ENCODE data around the gene ATP6V1G1. TPM values are rescaled to one million over a fixed set of nuclear protein-coding genes. Genes with fewer than 3 reads are reported as not detected.

The ATP6V1G1 gene
- total and polyA plus RNA-seq, 2 of the 13 experiments (the other 11 are each of a cell fraction or from before 2014, with no cell fraction given): 108 to 158 TPM

DNA sequence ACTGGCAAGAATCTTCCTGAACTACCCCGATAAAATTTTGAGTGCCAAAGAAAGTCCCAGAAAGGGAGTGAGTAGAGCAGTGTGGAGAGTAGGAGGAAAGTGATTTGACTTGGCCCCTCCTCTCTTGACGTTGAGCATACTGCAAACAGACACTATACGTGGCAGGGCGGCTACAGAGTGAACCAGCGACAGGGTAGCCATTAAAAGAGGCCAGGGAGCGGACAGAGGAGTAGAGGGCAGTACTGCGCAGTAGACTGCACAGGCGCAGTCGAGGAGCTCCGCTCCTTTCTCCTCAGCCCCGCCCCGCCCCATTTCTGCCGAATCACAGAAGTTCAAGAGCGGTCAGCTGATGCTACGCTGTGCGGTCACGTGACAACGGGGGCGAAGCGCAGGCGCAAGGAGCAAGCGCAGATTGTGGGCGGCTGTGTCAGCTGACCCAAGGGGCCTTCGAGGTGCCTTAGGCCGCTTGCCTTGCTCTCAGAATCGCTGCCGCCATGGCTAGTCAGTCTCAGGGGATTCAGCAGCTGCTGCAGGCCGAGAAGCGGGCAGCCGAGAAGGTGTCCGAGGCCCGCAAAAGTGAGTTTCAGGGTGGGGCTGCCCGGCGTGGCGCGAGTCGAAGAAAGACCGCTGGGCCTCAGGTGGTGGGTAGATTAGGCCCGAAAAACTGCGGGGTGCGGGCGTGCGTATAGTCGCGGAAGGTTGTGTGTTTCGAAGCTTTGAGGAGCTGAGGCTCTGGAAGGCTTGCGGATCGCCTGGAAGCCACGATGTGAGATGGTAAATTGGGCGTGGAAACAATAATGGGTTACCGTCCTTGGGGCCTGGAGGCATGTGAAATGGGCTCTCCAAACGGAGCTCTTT is at the start of gene ATP6V1G1 (continued):
- TF ChIP-seq, protein P1, sequence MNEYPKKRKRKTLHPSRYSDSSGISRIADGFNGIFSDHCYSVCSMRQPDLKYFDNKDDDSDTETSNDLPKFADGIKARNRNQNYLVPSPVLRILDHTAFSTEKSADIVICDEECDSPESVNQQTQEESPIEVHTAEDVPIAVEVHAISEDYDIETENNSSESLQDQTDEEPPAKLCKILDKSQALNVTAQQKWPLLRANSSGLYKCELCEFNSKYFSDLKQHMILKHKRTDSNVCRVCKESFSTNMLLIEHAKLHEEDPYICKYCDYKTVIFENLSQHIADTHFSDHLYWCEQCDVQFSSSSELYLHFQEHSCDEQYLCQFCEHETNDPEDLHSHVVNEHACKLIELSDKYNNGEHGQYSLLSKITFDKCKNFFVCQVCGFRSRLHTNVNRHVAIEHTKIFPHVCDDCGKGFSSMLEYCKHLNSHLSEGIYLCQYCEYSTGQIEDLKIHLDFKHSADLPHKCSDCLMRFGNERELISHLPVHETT (CRISPR knock-in tag; conservative IDR thresholded peaks at IDR 0.05): no peak
- TF ChIP-seq MAFF (IDR thresholded peaks at IDR 0.05; ENCODE audit: low read depth, low read length) (no peak), ZNF776 (CRISPR knock-in tag; IDR thresholded peaks at IDR 0.05) (peak; percentile 76; the same call in 1 of the 2 replicates), RAD51 (IDR thresholded peaks at IDR 0.05; ENCODE audit: borderline replicate concordance) (peak; percentile 100), FIP1L1 (IDR thresholded peaks at IDR 0.05; ENCODE audit: borderline replicate concordance, insufficient read depth, low read depth, low read length) (no peak), GABPA (IDR thresholded peaks at IDR 0.05; ENCODE audit: low read depth, low read length) (no peak), GABPA (CRISPR knock-in tag; IDR thresholded peaks at IDR 0.05; ENCODE audit: low read depth) (0 out of 2 replicates have a peak, but pooled peaks have one; percentile 20), ZNF670 (CRISPR knock-in tag; IDR thresholded peaks at IDR 0.05; ENCODE audit: borderline replicate concordance) (peak; percentile 86; the same call in 1 of the 2 replicates), BCL6 (CRISPR knock-in tag; IDR thresholded peaks at IDR 0.05) (peak; percentile 31; the same call in 1 of the 2 replicates), WIZ (CRISPR knock-in tag; IDR thresholded peaks at IDR 0.05) (peak; percentile 35; the same call in 1 of the 2 replicates), ZNF547 (CRISPR knock-in tag; IDR thresholded peaks at IDR 0.05) (peak; percentile 64; the same call in 1 of the 2 replicates), ZNF232 (CRISPR knock-in tag; IDR thresholded peaks at IDR 0.05; ENCODE audit: borderline replicate concordance) (0 out of 2 replicates have a peak, but pooled peaks have one; percentile 84), KLF11 (CRISPR knock-in tag; IDR thresholded peaks at IDR 0.05) (no peak; the same call in 1 of the 2 replicates), SOX5 (CRISPR knock-in tag; IDR thresholded peaks at IDR 0.05; ENCODE audit: borderline replicate concordance) (peak; percentile 15; the same call in 1 of the 2 replicates), GTF3A (CRISPR knock-in tag; conservative IDR thresholded peaks at IDR 0.05) (no peak), ZNF768 (CRISPR knock-in tag; IDR thresholded peaks at IDR 0.05) (peak; percentile 73; the same call in 1 of the 2 replicates), ZNF30 (CRISPR knock-in tag; IDR thresholded peaks at IDR 0.05) (peak; percentile 90), SRF (IDR thresholded peaks at IDR 0.05; ENCODE audit: low read depth, low read length) (no peak), ARNT (IDR thresholded peaks at IDR 0.05) (no peak), ATF1 (CRISPR knock-in tag; IDR thresholded peaks at IDR 0.05) (0 out of 2 replicates have a peak, but pooled peaks have one; percentile 4), BORCS8-MEF2B (CRISPR knock-in tag; IDR thresholded peaks at IDR 0.05) (peak; percentile 98)
- TF ChIP-seq, protein P2, sequence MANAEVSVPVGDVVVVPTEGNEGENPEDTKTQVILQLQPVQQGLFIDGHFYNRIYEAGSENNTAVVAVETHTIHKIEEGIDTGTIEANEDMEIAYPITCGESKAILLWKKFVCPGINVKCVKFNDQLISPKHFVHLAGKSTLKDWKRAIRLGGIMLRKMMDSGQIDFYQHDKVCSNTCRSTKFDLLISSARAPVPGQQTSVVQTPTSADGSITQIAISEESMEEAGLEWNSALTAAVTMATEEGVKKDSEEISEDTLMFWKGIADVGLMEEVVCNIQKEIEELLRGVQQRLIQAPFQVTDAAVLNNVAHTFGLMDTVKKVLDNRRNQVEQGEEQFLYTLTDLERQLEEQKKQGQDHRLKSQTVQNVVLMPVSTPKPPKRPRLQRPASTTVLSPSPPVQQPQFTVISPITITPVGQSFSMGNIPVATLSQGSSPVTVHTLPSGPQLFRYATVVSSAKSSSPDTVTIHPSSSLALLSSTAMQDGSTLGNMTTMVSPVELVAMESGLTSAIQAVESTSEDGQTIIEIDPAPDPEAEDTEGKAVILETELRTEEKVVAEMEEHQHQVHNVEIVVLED (CRISPR knock-in tag; IDR thresholded peaks at IDR 0.05; ENCODE audit: borderline replicate concordance): peak; percentile 72; the same call in 1 of the 2 replicates
- TF ChIP-seq, protein P3, sequence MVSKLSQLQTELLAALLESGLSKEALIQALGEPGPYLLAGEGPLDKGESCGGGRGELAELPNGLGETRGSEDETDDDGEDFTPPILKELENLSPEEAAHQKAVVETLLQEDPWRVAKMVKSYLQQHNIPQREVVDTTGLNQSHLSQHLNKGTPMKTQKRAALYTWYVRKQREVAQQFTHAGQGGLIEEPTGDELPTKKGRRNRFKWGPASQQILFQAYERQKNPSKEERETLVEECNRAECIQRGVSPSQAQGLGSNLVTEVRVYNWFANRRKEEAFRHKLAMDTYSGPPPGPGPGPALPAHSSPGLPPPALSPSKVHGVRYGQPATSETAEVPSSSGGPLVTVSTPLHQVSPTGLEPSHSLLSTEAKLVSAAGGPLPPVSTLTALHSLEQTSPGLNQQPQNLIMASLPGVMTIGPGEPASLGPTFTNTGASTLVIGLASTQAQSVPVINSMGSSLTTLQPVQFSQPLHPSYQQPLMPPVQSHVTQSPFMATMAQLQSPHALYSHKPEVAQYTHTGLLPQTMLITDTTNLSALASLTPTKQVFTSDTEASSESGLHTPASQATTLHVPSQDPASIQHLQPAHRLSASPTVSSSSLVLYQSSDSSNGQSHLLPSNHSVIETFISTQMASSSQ (IDR thresholded peaks at IDR 0.05; ENCODE audit: low read depth): no peak
- TF ChIP-seq, protein P3 (CRISPR knock-in tag; IDR thresholded peaks at IDR 0.05; ENCODE audit: borderline replicate concordance): peak; percentile 24; the same call in 1 of the 2 replicates
